Measurements from ENCODE around the gene CDCA3. TPM values are rescaled to one million over a fixed set of nuclear protein-coding genes. Genes with fewer than 3 reads are reported as not detected.

The CDCA3 gene
- total and polyA plus RNA-seq, 2 of the 13 experiments (the other 11 are each of a cell fraction or from before 2014, with no cell fraction given), result 32.7 to 56.5 TPM

GRCh38 chr12:6873094-6874014 lies 22.3 kb upstream of the CDCA3 start, which contains the start of gene SPSB2 (continued):
- peak; percentile 53; the same call in 1 of the 2 replicates for TF ChIP-seq NRL (CRISPR knock-in tag; IDR thresholded peaks at IDR 0.05; ENCODE audit: borderline replicate concordance)
- peak; percentile 69; the same call in 1 of the 2 replicates for TF ChIP-seq ZIK1 (CRISPR knock-in tag; IDR thresholded peaks at IDR 0.05; ENCODE audit: borderline replicate concordance, low read depth)
- peak; percentile 70; the same call in 1 of the 2 replicates for TF ChIP-seq ARID4A (CRISPR knock-in tag; IDR thresholded peaks at IDR 0.05; ENCODE audit: borderline replicate concordance)
- TF ChIP-seq ARNT2 (CRISPR knock-in tag; IDR thresholded peaks at IDR 0.05; ENCODE audit: low read depth), result peak; percentile 74; the same call in 1 of the 2 replicates
- TF ChIP-seq PRDM15 (CRISPR knock-in tag; IDR thresholded peaks at IDR 0.05), result peak; percentile 53; the same call in 1 of the 2 replicates
- 0 out of 2 replicates have a peak, but pooled peaks have one; percentile 31 for TF ChIP-seq ZFP36L1 (CRISPR knock-in tag; IDR thresholded peaks at IDR 0.05)
- peak; percentile 26; the same call in 1 of the 2 replicates for TF ChIP-seq BCL3 (CRISPR knock-in tag; IDR thresholded peaks at IDR 0.05)
- TF ChIP-seq ZNF3 (CRISPR knock-in tag; IDR thresholded peaks at IDR 0.05), result no peak
- TF ChIP-seq SP4 (CRISPR knock-in tag; IDR thresholded peaks at IDR 0.05), result peak; percentile 97
- no peak for TF ChIP-seq THAP8 (CRISPR knock-in tag; IDR thresholded peaks at IDR 0.05; ENCODE audit: borderline replicate concordance)

Measured in HepG2 (cell line).